H9 (cell line): ENCODE measurements around the gene RSAD1. TPM values are rescaled to one million over a fixed set of nuclear protein-coding genes. Genes with fewer than 3 reads are reported as not detected.

Experiments used
- DNase-seq: peaks from one replicate; pipeline ENCODE4 v3.0.0-alpha.2; 2017
- H2AFZ ChIP-seq: one replicate; pipeline ENCODE4 v1.6.1; 2013; ENCODE audit warnings: mild to moderate bottlenecking, low read length, control low read depth, moderate library complexity
- H2AK5ac ChIP-seq: 2 replicates; pipeline ENCODE4 v1.6.1; 2013; ENCODE audit warnings: low read length, control low read depth, mixed read lengths; ENCODE audit not compliant: insufficient read length
- H2BK120ac ChIP-seq: one replicate; pipeline ENCODE4 v1.6.1; 2013; ENCODE audit warnings: low read depth, mild to moderate bottlenecking, low read length, control low read depth, inconsistent platforms; ENCODE audit not compliant: poor library complexity, severe bottlenecking
- H2BK12ac ChIP-seq: 2 replicates; pipeline ENCODE4 v1.6.1; 2013; ENCODE audit warnings: low read length, control low read depth, mixed read lengths, low read depth; ENCODE audit not compliant: insufficient read length
- H2BK15ac ChIP-seq: 2 replicates; pipeline ENCODE4 v1.6.1; 2013; ENCODE audit warnings: low read depth, low read length, control low read depth
- H2BK20ac ChIP-seq: one replicate; pipeline ENCODE4 v1.6.1; 2013; ENCODE audit warnings: low read depth, mild to moderate bottlenecking, low read length, control low read depth, inconsistent platforms; ENCODE audit not compliant: poor library complexity, severe bottlenecking
- H2BK5ac ChIP-seq: 2 replicates; pipeline ENCODE4 v1.6.1; 2013; ENCODE audit warnings: low read length, control low read depth, mixed read lengths; ENCODE audit not compliant: insufficient read length
- H3K14ac ChIP-seq: 2 replicates; pipeline ENCODE4 v1.6.1; 2013; ENCODE audit warnings: low read length, control low read depth; ENCODE audit not compliant: insufficient read depth
- H3K18ac ChIP-seq: 2 replicates; pipeline ENCODE4 v1.6.1; 2013; ENCODE audit warnings: low read depth, mild to moderate bottlenecking, mixed read lengths, low read length, control low read depth; ENCODE audit not compliant: insufficient read length
- H3K23ac ChIP-seq: 2 replicates; pipeline ENCODE4 v1.6.1; 2013; ENCODE audit warnings: low read length, control low read depth, mixed read lengths, low read depth; ENCODE audit not compliant: insufficient read length
- H3K23me2 ChIP-seq: 2 replicates; pipeline ENCODE4 v1.6.1; 2013; ENCODE audit warnings: low read depth, mild to moderate bottlenecking, mixed read lengths, low read length, control low read depth; ENCODE audit not compliant: insufficient read length, poor library complexity, severe bottlenecking
- H3K27ac ChIP-seq: 2 replicates; pipeline ENCODE4 v1.5.1; 2013; ENCODE audit warnings: low read length, control low read depth, mixed read lengths, low read depth; ENCODE audit not compliant: insufficient read length
- H3K27me3 ChIP-seq: 2 replicates; pipeline ENCODE4 v1.6.1; 2013; ENCODE audit warnings: low read length, control low read depth, inconsistent platforms; ENCODE audit not compliant: insufficient read depth
- H3K4ac ChIP-seq: 2 replicates; pipeline ENCODE4 v1.6.1; 2013; ENCODE audit warnings: low read depth, mild to moderate bottlenecking, control low read depth, inconsistent platforms, low read length, moderate library complexity
- H3K4me1 ChIP-seq: 2 replicates; pipeline ENCODE4 v1.6.1; 2013; ENCODE audit warnings: low read length, control low read depth, inconsistent platforms; ENCODE audit not compliant: insufficient read depth
- H3K4me2 ChIP-seq: 2 replicates; pipeline ENCODE4 v1.6.1; 2013; ENCODE audit warnings: low read length, control low read depth, mixed read lengths; ENCODE audit not compliant: insufficient read length, insufficient read depth
- H3K56ac ChIP-seq: 2 replicates; pipeline ENCODE4 v1.6.1; 2013; ENCODE audit warnings: low read depth, mild to moderate bottlenecking, mixed read lengths, low read length, control low read depth; ENCODE audit not compliant: insufficient read length
- H3K79me1 ChIP-seq: 2 replicates; pipeline ENCODE4 v1.6.1; 2013; ENCODE audit warnings: low read depth, mild to moderate bottlenecking, moderate library complexity, low read length, control low read depth, inconsistent platforms; ENCODE audit not compliant: insufficient read depth, poor library complexity, severe bottlenecking
- H3K79me2 ChIP-seq: 2 replicates; pipeline ENCODE4 v1.6.1; 2013; ENCODE audit warnings: low read length, control low read depth, inconsistent platforms; ENCODE audit not compliant: insufficient read depth
- H3K9ac ChIP-seq: 2 replicates; pipeline ENCODE4 v1.6.1; 2013; ENCODE audit warnings: low read length, control low read depth, mixed read lengths; ENCODE audit not compliant: insufficient read length; ENCODE audit errors: extremely low read depth
- H3K9me3 ChIP-seq: one replicate; pipeline ENCODE4 v1.6.1; 2013; ENCODE audit warnings: low read depth, low read length, inconsistent platforms; ENCODE audit not compliant: control insufficient read depth
- H3T11ph ChIP-seq: one replicate; pipeline ENCODE4 v1.6.1; 2013; ENCODE audit warnings: mild to moderate bottlenecking, low read length, control low read depth, inconsistent platforms
- H4K20me1 ChIP-seq: one replicate; pipeline ENCODE4 v1.6.1; 2013; ENCODE audit not compliant: control insufficient read depth, insufficient read length, insufficient read depth
- H4K5ac ChIP-seq: 2 replicates; pipeline ENCODE4 v1.6.1; 2013; ENCODE audit warnings: low read depth, mild to moderate bottlenecking, mixed read lengths, low read length, control low read depth; ENCODE audit not compliant: insufficient read length
- H4K8ac ChIP-seq: replicated peaks from 2 replicates; pipeline ENCODE4 v1.6.1; 2013; ENCODE audit warnings: low read length, control low read depth, mixed read lengths, low read depth; ENCODE audit not compliant: insufficient read length
- H4K91ac ChIP-seq: 2 replicates; pipeline ENCODE4 v1.6.1; 2013; ENCODE audit warnings: low read depth, mild to moderate bottlenecking, moderate library complexity, mixed read lengths, low read length, control low read depth; ENCODE audit not compliant: insufficient read length
- H3K27ac Mint-ChIP-seq, 3 experiments: 2 replicates in 2 of 3; 3 replicates in 1 of 3; pipeline ENCODE4 v1.8.0; 2020 to 2021; ENCODE audit warnings: mixed read lengths in 3 of 3, mild to moderate bottlenecking in 1 of 3, moderate library complexity in 1 of 3
- H3K27me3 Mint-ChIP-seq: 2 replicates; pipeline ENCODE4 v1.8.0; 2021; ENCODE audit warnings: low read depth, mild to moderate bottlenecking, moderate library complexity, mixed read lengths
- H3K36me3 Mint-ChIP-seq, 3 experiments: 2 replicates in 2 of 3; 3 replicates in 1 of 3; pipeline ENCODE4 v1.8.0; 2020 to 2021; ENCODE audit warnings: low read depth in 3 of 3, mixed read lengths in 3 of 3; ENCODE audit not compliant: insufficient read depth in 1 of 3
- H3K4me1 Mint-ChIP-seq, 2 experiments: 2 replicates each; pipeline ENCODE4 v1.8.0; 2020; ENCODE audit warnings: mixed read lengths in 2 of 2
- H3K4me3 Mint-ChIP-seq, 2 experiments: 2 replicates in 1 of 2; 3 replicates in 1 of 2; pipeline ENCODE4 v1.8.0; 2020 to 2021; ENCODE audit warnings: mild to moderate bottlenecking in 2 of 2, mixed read lengths in 2 of 2, moderate library complexity in 1 of 2
- H3K9me3 Mint-ChIP-seq, 2 experiments: 2 replicates in 1 of 2; 3 replicates in 1 of 2; pipeline ENCODE4 v1.8.0; 2020; ENCODE audit warnings: mild to moderate bottlenecking in 2 of 2, mixed read lengths in 2 of 2, moderate library complexity in 1 of 2
- CTCF ChIP-seq: fragments of 200-600 bp; sonication (generic); conservative IDR thresholded peaks from 3 replicates; pipeline ENCODE4 v1.8.0; 2021; ENCODE audit warnings: antibody characterized with exemption, mild to moderate bottlenecking
- WGBS: extraction: QIAGEN DNeasy Blood & Tissue Kit; methylation state at CpG from one replicate; pipeline ENCODE4 v1.1.7; 2013; ENCODE audit warnings: missing lambda C conversion rate, low lambda C conversion rate, mixed read lengths; ENCODE audit not compliant: insufficient read length; ENCODE audit errors: extremely low coverage; 5-methylcytosine and 5-hydroxymethylcytosine counted together
- total RNA-seq: library from RNA; stranded (reverse); gene quantifications from 2 replicates; pipeline ENCODE4 v1.2.1, GENCODE V29; 2021

RSAD1 gene
- total RNA-seq, 1 experiment from 2014 or later = 27.9 TPM

GRCh38 chr17:50469208-50469605 lies 9.5 kb upstream of the RSAD1 start:
- Histone ChIP-seq H3K4me1 (peaks cover 3% of the 10 kb centered on the region; the same call in 1 of the 2 replicates), H2AK5ac (no peak overlapping the region), H3T11ph (no peak overlapping the region), H4K8ac (no peak overlapping the region), H2BK120ac (no peak overlapping the region), H3K23me2 (peaks cover 2% of the 10 kb centered on the region), H2BK12ac (no peak overlapping the region), H3K4ac (no peak overlapping the region), H3K27me3 (peaks cover 12% of the 10 kb centered on the region; the same call in 1 of the 2 replicates), H3K56ac (no peak overlapping the region), H4K20me1 (no peaks in the 10 kb centered on the region), H3K9me3 (no peaks in the 10 kb centered on the region), H2BK5ac (no peak overlapping the region), H2AFZ (no peak overlapping the region), H2BK15ac (no peak overlapping the region), H3K79me1 (no peaks in the 10 kb centered on the region), H3K4me2 (peak overlapping the region; percentile 56), H3K14ac (no peak overlapping the region), H4K5ac (no peak overlapping the region), H4K91ac (no peak overlapping the region), H3K27ac (no peak overlapping the region), H3K79me2 (no peaks in the 10 kb centered on the region), H3K9ac (no peak overlapping the region), H2BK20ac (no peak overlapping the region), H3K18ac (no peak overlapping the region), H3K23ac (no peak overlapping the region)
- Mint-ChIP-seq H3K4me3 (peak overlapping the region; percentile 4 to 71; a peak in 2 of 5 replicates), H3K27ac (no peak overlapping the region), H3K36me3 (peaks cover 0 to 4% (median 2%) of the 10 kb centered on the region in 3 experiments; a peak in 5 of 7 replicates), H3K27me3 (peaks cover 41% of the 10 kb centered on the region), H3K9me3 (no peaks in the 10 kb centered on the region), H3K4me1 (peaks cover 16 to 28% of the 10 kb centered on the region in 2 experiments)
- no CpG with 5 or more reads among the region's 37 CpGs for WGBS
- no peak for TF ChIP-seq CTCF
- no peak for DNase-seq
